Body of pancreas (tissue), 4 donors: ENCODE results near the gene CAMTA1.

Experiments
- CTCF ChIP-seq, 7 experiments: fragments of 450-650 bp in 4 of 7; fragments of 200-600 bp in 3 of 7; sonication (generic) in 3 of 7; IDR thresholded peaks; one replicate each; pipeline ENCODE4 v1.5.1; 2016 to 2019; ENCODE audit warnings: antibody characterized with exemption in 7 of 7
- POLR2A ChIP-seq, 3 donors: fragments of 450-650 bp; IDR thresholded peaks; one replicate each; pipeline ENCODE4 v1.6.1; 2016; ENCODE audit warnings: antibody characterized with exemption in 3 of 3, mild to moderate bottlenecking in 2 of 3

GRCh38 chr1:7117399-7118281 lies 332.4 kb downstream of the CAMTA1 start:
- TF ChIP-seq POLR2A (IDR thresholded peaks at IDR 0.05) (no peak), CTCF (IDR thresholded peaks at IDR 0.05) (peak in 2 of 7 experiments; percentile 9 to 16)
